HCT116 (cell line): ENCODE results near the gene FRMD4A. TPM values are rescaled to one million over a fixed set of nuclear protein-coding genes. Genes with fewer than 3 reads are reported as not detected.

Experiments used
- ATAC-seq: fragments of 200-7000 bp; cut with Tn5 transposase; 2 replicates; pipeline ENCODE4 v1.9.1; 2020; ENCODE audit warnings: mild to moderate bottlenecking, moderate library complexity
- BruUV-seq: library from RNA; stranded (reverse); fragments of 400-500 nt; replicated peaks from 2 replicates; lab custom pipeline; 2021; lab: Mats Ljungman, UMichigan
- CTCF ChIA-PET: fragments of 300-600 bp; sonication (Branson Sonifier 250); formaldehyde crosslinking; loops from one replicate; lab custom pipeline; 2021; ENCODE audit warnings: antibody characterized with exemption; lab: Charles Lee
- POLR2A ChIA-PET: fragments of 300-600, 350-600 bp; sonication (Branson Sonifier 250); formaldehyde crosslinking; loops from one replicate; lab custom pipeline; 2021; ENCODE audit warnings: antibody characterized with exemption; lab: Charles Lee
- RAD21 ChIA-PET, 2 experiments: fragments of 300-600 bp; sonication (Branson Sonifier 250); formaldehyde crosslinking; loops; one replicate each; lab custom pipeline; 2023; ENCODE audit warnings: low total read pairs in 2 of 2; ENCODE audit not compliant: uncharacterized antibody in 2 of 2, unreplicated experiment in 2 of 2, low non-redundant PET in 1 of 2; lab: Charles Lee
- DNase-seq: peaks from one replicate; pipeline ENCODE4 v3.0.0-alpha.2; 2010; ENCODE audit warnings: low read depth, low spot score
- H2AFZ ChIP-seq: fragments of 200-600 bp; shearing (Covaris generic), sonication (generic); 2 replicates; pipeline ENCODE4 v1.6.1; 2017; ENCODE audit warnings: low read depth, mixed run types, mixed read lengths, antibody characterized with exemption, low read length; ENCODE audit not compliant: poor library complexity, severe bottlenecking
- H3K27ac ChIP-seq: 2 replicates; pipeline ENCODE4 v1.5.1; 2012; ENCODE audit warnings: low read depth, low read length
- H3K27me3 ChIP-seq: fragments of 200-600 bp; sonication (generic); 2 replicates; pipeline ENCODE4 v1.6.1; 2016; ENCODE audit warnings: mixed run types, low read length, mixed read lengths; ENCODE audit not compliant: insufficient read depth
- H3K36me3 ChIP-seq, 2 experiments: fragments of 200-500 bp in 1 of 2; fragments of 200-600 bp in 1 of 2; sonication (Bioruptor generic) in 1 of 2; sonication (generic) in 1 of 2; 2 replicates each; pipeline versions ENCODE4 v1.5.1 to v1.6.1; 2014 to 2016; ENCODE audit warnings: low read length in 2 of 2, inconsistent platforms in 1 of 2, mixed read lengths in 1 of 2, mixed run types in 1 of 2; ENCODE audit not compliant: insufficient read depth in 2 of 2, control insufficient read depth in 1 of 2
- H3K4me1 ChIP-seq, 2 experiments: fragments of 200-600 bp in 1 of 2; sonication (generic) in 1 of 2; 2 replicates each; pipeline versions ENCODE4 v1.5.1 to v1.6.1; 2012 to 2017; ENCODE audit warnings: low read length in 2 of 2, inconsistent platforms in 1 of 2, mild to moderate bottlenecking in 1 of 2, mixed read lengths in 1 of 2, mixed run types in 1 of 2, moderate library complexity in 1 of 2; ENCODE audit not compliant: insufficient read depth in 2 of 2, control insufficient read depth in 1 of 2
- H3K4me2 ChIP-seq: fragments of 200-600 bp; sonication (generic); 2 replicates; pipeline ENCODE4 v1.6.1; 2017; ENCODE audit warnings: mixed run types, low read length, mixed read lengths
- H3K4me3 ChIP-seq, 2 experiments: fragments of 200-600 bp in 1 of 2; sonication (generic) in 1 of 2; replicated peaks in 1 of 2; 2 replicates each; pipeline ENCODE4 v1.5.1; 2011 to 2016; ENCODE audit warnings: low read length in 2 of 2, control low read depth in 1 of 2, low read depth in 1 of 2, mild to moderate bottlenecking in 1 of 2, mixed read lengths in 1 of 2, mixed run types in 1 of 2
- H3K79me2 ChIP-seq: fragments of 200-600 bp; sonication (generic); 2 replicates; pipeline ENCODE4 v1.6.1; 2017; ENCODE audit warnings: mild to moderate bottlenecking, mixed run types, low read length, moderate library complexity, mixed read lengths; ENCODE audit not compliant: insufficient read depth
- H3K9ac ChIP-seq: fragments of 200-600 bp; sonication (generic); 2 replicates; pipeline ENCODE4 v1.6.1; 2016; ENCODE audit warnings: low read length, mixed read lengths
- H3K9me2 ChIP-seq: fragments of 200-600 bp; sonication (generic), shearing (Covaris generic); 2 replicates; pipeline ENCODE4 v1.6.1; 2017; ENCODE audit warnings: mixed run types, mild to moderate bottlenecking, moderate library complexity; ENCODE audit not compliant: insufficient read depth
- H3K9me3 ChIP-seq, 2 experiments: fragments of 200-500 bp in 1 of 2; fragments of 200-600 bp in 1 of 2; sonication (Bioruptor generic) in 1 of 2; sonication (generic) in 1 of 2; 2 replicates each; pipeline ENCODE4 v1.6.1; 2014 to 2017; ENCODE audit warnings: low read length in 2 of 2, mixed read lengths in 2 of 2, inconsistent platforms in 1 of 2, low read depth in 1 of 2, mild to moderate bottlenecking in 1 of 2, mixed run types in 1 of 2, moderate library complexity in 1 of 2; ENCODE audit not compliant: control insufficient read depth in 1 of 2, insufficient read depth in 1 of 2
- H4K20me1 ChIP-seq: fragments of 200-600 bp; sonication (generic), shearing (Covaris generic); 2 replicates; pipeline ENCODE4 v1.6.1; 2017; ENCODE audit warnings: mixed run types, mild to moderate bottlenecking, moderate library complexity; ENCODE audit not compliant: insufficient read depth
- ATF3 ChIP-seq: IDR thresholded peaks from 2 replicates; pipeline ENCODE4 v1.6.1; 2012
- CBX3 ChIP-seq: IDR thresholded peaks from 2 replicates; pipeline ENCODE4 v1.6.1; 2012; ENCODE audit warnings: low read depth
- CTCF ChIP-seq, 3 experiments: fragments of 200-600 bp in 1 of 3; sonication (generic) in 1 of 3; IDR thresholded peaks in 2 of 3; conservative IDR thresholded peaks in 1 of 3; 2 replicates each; pipeline ENCODE4 v1.5.1; 2012 to 2017; ENCODE audit warnings: low read depth in 2 of 3, low read length in 2 of 3, antibody characterized with exemption in 1 of 3, borderline replicate concordance in 1 of 3, control low read depth in 1 of 3, mild to moderate bottlenecking in 1 of 3, mixed read lengths in 1 of 3, mixed run types in 1 of 3, moderate library complexity in 1 of 3; ENCODE audit not compliant: insufficient read depth in 1 of 3
- EZH2 ChIP-seq: fragments of 200-600 bp; sonication (generic); IDR thresholded peaks from 2 replicates; pipeline ENCODE4 v1.6.1; 2017; ENCODE audit warnings: antibody characterized with exemption, mixed run types
- JUND ChIP-seq: IDR thresholded peaks from 2 replicates; pipeline ENCODE4 v1.6.1; 2012
- MAX ChIP-seq: IDR thresholded peaks from 2 replicates; pipeline ENCODE4 v1.6.1; 2012
- POLR2A ChIP-seq: IDR thresholded peaks from 2 replicates; pipeline ENCODE4 v1.7.0; 2011; ENCODE audit warnings: borderline replicate concordance; ENCODE audit not compliant: insufficient read depth, insufficient read length; ENCODE audit errors: extremely low read depth
- SIN3A ChIP-seq: IDR thresholded peaks from 2 replicates; pipeline ENCODE4 v1.6.1; 2012; ENCODE audit warnings: low read depth
- SP1 ChIP-seq: IDR thresholded peaks from 2 replicates; pipeline ENCODE4 v1.6.1; 2012; ENCODE audit warnings: low read depth
- SRF ChIP-seq: IDR thresholded peaks from 2 replicates; pipeline ENCODE4 v1.6.1; 2012; ENCODE audit warnings: low read depth
- TCF7L2 ChIP-seq: IDR thresholded peaks from 2 replicates; pipeline ENCODE4 v1.7.0; 2011; ENCODE audit warnings: borderline replicate concordance, inconsistent platforms; ENCODE audit not compliant: insufficient read depth, insufficient read length; ENCODE audit errors: extremely low read depth
- YY1 ChIP-seq: IDR thresholded peaks from 2 replicates; pipeline ENCODE4 v1.6.1; 2011; ENCODE audit warnings: low read length, low read depth, moderate library complexity, mild to moderate bottlenecking; ENCODE audit not compliant: insufficient replicate concordance; ENCODE audit errors: extremely low read depth
- ZBTB33 ChIP-seq: IDR thresholded peaks from 2 replicates; pipeline ENCODE4 v1.6.1; 2011; ENCODE audit warnings: mild to moderate bottlenecking, low read length, moderate library complexity; ENCODE audit not compliant: insufficient replicate concordance; ENCODE audit errors: extremely low read depth
- ZNF274 ChIP-seq: fragments of 200-500 bp; sonication (Bioruptor generic); IDR thresholded peaks from 2 replicates; pipeline ENCODE4 v1.6.1; 2014; ENCODE audit warnings: mild to moderate bottlenecking, low read depth, low read length, inconsistent platforms
- intact Hi-C: fragments of 100-400 bp; cut with micrococcal nuclease; formaldehyde crosslinking; loops from 2 replicates; pipeline ENCODE4 v1.10.0; 2022
- total RNA-seq: library from RNA; stranded (reverse); gene quantifications from one replicate; pipeline ENCODE4 v1.2.1, GENCODE V29; 2021; ENCODE audit not compliant: unreplicated experiment

The FRMD4A gene
- total RNA-seq, 1 experiment from 2014 or later, result 0.20 TPM

GRCh38 chr10:14379556-14380280 lies 49.0 kb upstream of the FRMD4A start:
- POLR2A ChIA-PET, result no interaction called here
- no peak overlapping the region for H3K4me3 ChIP-seq
- no peak overlapping the region for H3K4me2 ChIP-seq
- TF ChIP-seq SIN3A, result no peak
- no peak for TF ChIP-seq SP1
- TF ChIP-seq EZH2, result no peak
- no peak for TF ChIP-seq POLR2A
- TF ChIP-seq ATF3, result no peak
- TF ChIP-seq ZNF274, result no peak
- TF ChIP-seq TCF7L2, result no peak
- TF ChIP-seq CTCF (IDR thresholded peaks at IDR 0.05 in 2 of 3, conservative IDR thresholded peaks at IDR 0.05 in 1 of 3; ENCODE audit: borderline replicate concordance in 1 of 3, insufficient read depth in 1 of 3, low read depth in 2 of 3, low read length in 2 of 3), result no peak
- TF ChIP-seq JUND, result no peak
- no peak for TF ChIP-seq ZBTB33
- TF ChIP-seq SRF, result no peak
- no peak for TF ChIP-seq MAX
- TF ChIP-seq CBX3, result no peak
- no peak for TF ChIP-seq YY1
- no peaks in the 10 kb centered on the region for H3K79me2 ChIP-seq
- no peaks in the 10 kb centered on the region for H3K4me1 ChIP-seq
- BruUV-seq, result no TSS peak
- no peak overlapping the region for H2AFZ ChIP-seq
- CTCF ChIA-PET, result no interaction called here
- no peak for ATAC-seq
- H4K20me1 ChIP-seq, result no peaks in the 10 kb centered on the region
- no peaks in the 10 kb centered on the region for H3K9me2 ChIP-seq
- H3K27ac ChIP-seq, result no peak overlapping the region
- no peak for DNase-seq
- RAD21 ChIA-PET, result no interaction called here
- intact Hi-C loops, result no loop called here
- peaks cover 51% of the 10 kb centered on the region; the same call in 1 of the 2 replicates for H3K27me3 ChIP-seq
- H3K9me3 ChIP-seq, result no peaks in the 10 kb centered on the region
- no peak overlapping the region for H3K9ac ChIP-seq
- H3K36me3 ChIP-seq, result no peaks in the 10 kb centered on the region
